ENCODE results near the gene CBX2. TPM values are rescaled to one million over a fixed set of nuclear protein-coding genes. Genes with fewer than 3 reads are reported as not detected.

The CBX2 gene
- total RNA-seq, 1 donor from 2014 or later = 4.6 TPM

DNA sequence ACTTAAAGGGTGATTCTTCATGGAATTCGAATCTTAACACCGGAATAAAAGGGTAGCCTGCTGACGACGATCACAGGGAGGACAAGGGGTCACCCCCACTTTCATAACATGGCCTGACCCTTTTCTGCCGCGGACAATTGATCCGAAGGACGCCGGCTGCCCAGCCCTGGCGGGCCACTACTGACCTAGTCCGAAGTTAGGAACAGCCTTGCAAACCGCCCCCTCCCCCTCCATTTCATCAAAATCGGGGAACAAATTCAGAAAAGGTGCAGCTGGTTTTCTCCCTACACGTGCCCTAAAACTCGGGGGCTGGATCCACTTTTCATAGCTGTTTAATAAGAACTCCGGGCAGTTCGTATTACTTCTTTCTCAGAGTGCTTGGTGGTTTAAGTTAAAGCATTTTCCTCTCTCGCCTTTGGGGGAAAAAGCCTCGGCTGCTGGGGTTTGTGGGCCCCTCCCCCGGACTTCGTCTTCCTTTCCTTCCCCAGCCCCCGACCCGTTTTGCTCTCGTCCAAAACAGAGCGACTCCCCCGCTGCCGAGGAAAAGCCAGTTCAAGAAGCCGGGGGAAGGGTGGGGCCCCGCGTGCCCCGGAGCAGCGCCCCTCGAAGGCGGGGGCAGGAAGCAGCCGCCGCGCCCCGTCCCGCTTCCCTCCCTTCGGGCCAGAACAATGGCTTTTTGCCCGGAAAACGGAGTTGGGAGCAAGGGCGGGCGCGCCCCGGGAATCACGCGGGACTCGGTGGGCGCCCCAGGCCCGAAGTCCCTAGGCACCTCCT lies 641 bp upstream of the CBX2 start:
- H3K27me3 ChIP-seq = peaks cover 22% of the 10 kb centered on the region
- no peaks in the 10 kb centered on the region for H3K36me3 ChIP-seq
- TF ChIP-seq, protein P1, sequence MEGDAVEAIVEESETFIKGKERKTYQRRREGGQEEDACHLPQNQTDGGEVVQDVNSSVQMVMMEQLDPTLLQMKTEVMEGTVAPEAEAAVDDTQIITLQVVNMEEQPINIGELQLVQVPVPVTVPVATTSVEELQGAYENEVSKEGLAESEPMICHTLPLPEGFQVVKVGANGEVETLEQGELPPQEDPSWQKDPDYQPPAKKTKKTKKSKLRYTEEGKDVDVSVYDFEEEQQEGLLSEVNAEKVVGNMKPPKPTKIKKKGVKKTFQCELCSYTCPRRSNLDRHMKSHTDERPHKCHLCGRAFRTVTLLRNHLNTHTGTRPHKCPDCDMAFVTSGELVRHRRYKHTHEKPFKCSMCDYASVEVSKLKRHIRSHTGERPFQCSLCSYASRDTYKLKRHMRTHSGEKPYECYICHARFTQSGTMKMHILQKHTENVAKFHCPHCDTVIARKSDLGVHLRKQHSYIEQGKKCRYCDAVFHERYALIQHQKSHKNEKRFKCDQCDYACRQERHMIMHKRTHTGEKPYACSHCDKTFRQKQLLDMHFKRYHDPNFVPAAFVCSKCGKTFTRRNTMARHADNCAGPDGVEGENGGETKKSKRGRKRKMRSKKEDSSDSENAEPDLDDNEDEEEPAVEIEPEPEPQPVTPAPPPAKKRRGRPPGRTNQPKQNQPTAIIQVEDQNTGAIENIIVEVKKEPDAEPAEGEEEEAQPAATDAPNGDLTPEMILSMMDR (IDR thresholded peaks at IDR 0.05) = peak in 1 of 3 experiments; percentile 20
- no peak overlapping the region for H3K27ac ChIP-seq
- H3K9me3 ChIP-seq = no peaks in the 10 kb centered on the region
- H3K4me1 ChIP-seq = peaks cover 5 to 7% of the 10 kb centered on the region in 2 donors
- intact Hi-C loops (cut with DNase I) = loop anchor here (5.0 kb wide), 1 partner anchor 65 kb away; no protein-coding TSS in a partner anchor
- DNase-seq (ENCODE audit: low spot score in 2 of 2) = no peak
- peak overlapping the region; percentile 28 to 60 for H3K4me3 ChIP-seq

GRCh38 chr17:79778504-79779083 lies 646 bp downstream of the CBX2 start:
- Histone ChIP-seq H3K4me1 (peaks cover 5 to 7% of the 10 kb centered on the region in 2 donors), H3K4me3 (peak overlapping the region; percentile 70 to 72), H3K9me3 (no peaks in the 10 kb centered on the region), H3K27me3 (peaks cover 17% of the 10 kb centered on the region), H3K27ac (no peak overlapping the region), H3K36me3 (no peaks in the 10 kb centered on the region)
- intact Hi-C loops (cut with DNase I) = loop anchor here (2.0 to 5.0 kb wide), 2 partner anchors 18 to 64 kb away; partner anchors contain the start of gene CBX8
- TF ChIP-seq, protein P1 (IDR thresholded peaks at IDR 0.05) = no peak
- DNase-seq (ENCODE audit: low spot score in 2 of 2) = no peak

GRCh38 chr17:79779084-79779529 lies 1.2 kb downstream of the CBX2 start:
- Histone ChIP-seq H3K27me3 (peaks cover 17% of the 10 kb centered on the region), H3K27ac (no peak overlapping the region), H3K36me3 (no peaks in the 10 kb centered on the region), H3K4me3 (no peak overlapping the region), H3K4me1 (peaks cover 5 to 7% of the 10 kb centered on the region in 2 donors), H3K9me3 (no peaks in the 10 kb centered on the region)
- intact Hi-C loops (cut with DNase I) = loop anchor here (2.0 to 5.0 kb wide), 2 partner anchors 18 to 63 kb away; partner anchors contain the start of gene CBX8
- TF ChIP-seq, protein P1 (IDR thresholded peaks at IDR 0.05) = no peak
- DNase-seq (ENCODE audit: low spot score in 2 of 2) = no peak

DNA sequence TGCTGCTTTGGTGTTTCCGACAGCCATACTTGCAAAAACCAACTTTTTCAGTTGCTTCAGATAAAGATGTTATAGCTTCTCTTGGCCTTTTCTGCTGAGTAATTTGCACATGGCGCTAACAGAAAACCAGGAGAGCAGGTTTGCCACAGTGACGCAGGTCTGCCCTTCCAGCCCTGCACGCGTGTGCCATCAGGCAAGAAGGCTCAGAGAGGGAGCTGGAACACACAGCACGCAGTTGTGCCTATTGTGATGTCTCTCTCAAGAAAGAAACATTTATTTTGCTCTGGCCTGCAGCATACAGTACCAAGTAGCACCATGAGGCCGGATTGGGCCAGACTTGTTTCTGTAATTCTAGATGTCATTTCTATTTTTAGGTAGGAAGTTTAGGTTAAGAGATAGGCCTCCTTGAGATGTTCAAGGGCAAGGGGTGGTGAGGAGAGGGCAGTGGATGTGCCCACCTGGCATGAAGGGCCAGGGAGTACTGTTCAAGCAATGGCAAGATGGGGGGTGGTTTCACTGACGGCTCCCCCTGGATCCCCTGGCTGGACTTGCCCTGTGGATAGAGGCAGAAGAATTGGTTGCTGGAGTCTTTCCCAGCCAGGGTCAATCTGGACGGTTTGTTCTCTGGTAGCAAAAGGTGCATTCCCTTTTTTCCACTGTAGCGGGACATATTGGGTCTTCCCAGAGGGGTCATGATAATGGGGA lies 1.9 kb downstream of the CBX2 start:
- no peak overlapping the region for H3K4me3 ChIP-seq
- DNase-seq (ENCODE audit: low spot score in 2 of 2) = no peak
- peaks cover 17% of the 10 kb centered on the region for H3K27me3 ChIP-seq
- TF ChIP-seq, protein P1 (IDR thresholded peaks at IDR 0.05) = no peak
- intact Hi-C loops (cut with DNase I) = loop anchor here (2.0 to 5.0 kb wide), 2 partner anchors 17 to 62 kb away; partner anchors contain the start of gene CBX8
- no peak overlapping the region for H3K27ac ChIP-seq
- H3K4me1 ChIP-seq = peaks cover 5 to 7% of the 10 kb centered on the region in 2 donors
- no peaks in the 10 kb centered on the region for H3K9me3 ChIP-seq
- no peaks in the 10 kb centered on the region for H3K36me3 ChIP-seq

GRCh38 chr17:79781012-79781650 lies 3.2 kb downstream of the CBX2 start:
- TF ChIP-seq, protein P1 (IDR thresholded peaks at IDR 0.05) = no peak
- Histone ChIP-seq H3K4me1 (peaks cover 5 to 7% of the 10 kb centered on the region in 2 donors), H3K27me3 (peaks cover 17% of the 10 kb centered on the region), H3K36me3 (no peaks in the 10 kb centered on the region), H3K27ac (no peak overlapping the region), H3K4me3 (no peak overlapping the region), H3K9me3 (no peaks in the 10 kb centered on the region)
- no peak for DNase-seq (ENCODE audit: low spot score in 2 of 2)
- intact Hi-C loops (cut with DNase I) = no loop called here

Data from ascending aorta (tissue), 2 donors.